HepG2 (cell line): ENCODE measurements around the gene TNFRSF6B. TPM values are rescaled to one million over a fixed set of nuclear protein-coding genes. Genes with fewer than 3 reads are reported as not detected.

Experiments
- EED ChIP-seq: sonication (generic); formaldehyde crosslinking; IDR thresholded peaks from 2 replicates; pipeline ENCODE4 v1.5.0; 2020; ENCODE audit warnings: mild to moderate bottlenecking, missing genetic modification reagents
- EHMT2 ChIP-seq: fragments of 200-600 bp; sonication (generic); IDR thresholded peaks from 2 replicates; pipeline ENCODE4 v1.7.0; 2017; ENCODE audit warnings: antibody characterized with exemption, low read depth, low read length, borderline replicate concordance
- FLYWCH1 ChIP-seq: sonication (generic); formaldehyde crosslinking; IDR thresholded peaks from 2 replicates; pipeline ENCODE4 v1.8.1; 2023; ENCODE audit warnings: mild to moderate bottlenecking, missing genetic modification reagents
- FOXO1 ChIP-seq: sonication (generic); formaldehyde crosslinking; IDR thresholded peaks from 2 replicates; pipeline ENCODE4 v1.4.0; 2020; ENCODE audit warnings: missing genetic modification reagents
- HES4 ChIP-seq: sonication (generic); formaldehyde crosslinking; IDR thresholded peaks from 2 replicates; pipeline ENCODE4 v1.9.0; 2021; ENCODE audit warnings: mild to moderate bottlenecking, missing genetic modification reagents, borderline replicate concordance
- HNF1A ChIP-seq, 2 experiments: sonication (generic) in 1 of 2; formaldehyde crosslinking in 1 of 2; IDR thresholded peaks; 2 replicates each; pipeline versions ENCODE4 v1.4.0 to v1.6.1; 2016 to 2020; ENCODE audit warnings: borderline replicate concordance in 1 of 2, low read depth in 1 of 2, mild to moderate bottlenecking in 1 of 2, missing genetic modification reagents in 1 of 2
- HOXA7 ChIP-seq: sonication (generic); formaldehyde crosslinking; IDR thresholded peaks from 2 replicates; pipeline ENCODE4 v1.8.1; 2022; ENCODE audit warnings: mild to moderate bottlenecking, missing genetic modification reagents, moderate library complexity
- KDM4B ChIP-seq: sonication (generic); formaldehyde crosslinking; IDR thresholded peaks from 2 replicates; pipeline ENCODE4 v1.4.0; 2020; ENCODE audit warnings: missing genetic modification reagents
- KDM6A ChIP-seq: IDR thresholded peaks from 2 replicates; pipeline ENCODE4 v1.6.1; 2016; ENCODE audit warnings: low read depth
- NFIC ChIP-seq: IDR thresholded peaks from 2 replicates; pipeline ENCODE4 v1.6.1; 2012; ENCODE audit warnings: mild to moderate bottlenecking, low read length, inconsistent platforms
- PITX1 ChIP-seq: sonication (generic); formaldehyde crosslinking; IDR thresholded peaks from 2 replicates; pipeline ENCODE4 v1.5.1; 2020; ENCODE audit warnings: mild to moderate bottlenecking, missing genetic modification reagents
- SMARCE1 ChIP-seq: fragments of 450-650 bp; IDR thresholded peaks from 2 replicates; pipeline ENCODE4 v1.6.1; 2017; ENCODE audit warnings: borderline replicate concordance
- TRIM22 ChIP-seq: fragments of 450-650 bp; IDR thresholded peaks from 2 replicates; pipeline ENCODE4 v1.6.1; 2017
- ZBTB10 ChIP-seq: sonication (generic); formaldehyde crosslinking; IDR thresholded peaks from 2 replicates; pipeline ENCODE4 v1.4.0; 2020; ENCODE audit warnings: missing genetic modification reagents, borderline replicate concordance
- ZFP1 ChIP-seq: IDR thresholded peaks from 2 replicates; pipeline ENCODE4 v1.6.1; 2016
- ZNF281 ChIP-seq: sonication (generic); formaldehyde crosslinking; IDR thresholded peaks from 2 replicates; pipeline ENCODE4 v1.4.0; 2020; ENCODE audit warnings: missing genetic modification reagents, borderline replicate concordance
- ZNF576 ChIP-seq: sonication (generic); formaldehyde crosslinking; IDR thresholded peaks from 2 replicates; pipeline ENCODE4 v1.4.0; 2020; ENCODE audit warnings: mild to moderate bottlenecking, missing genetic modification reagents
- polyA plus RNA-seq, 8 experiments: library from polyadenylated mRNA; depleted of rRNA in 3 of 8; stranded (reverse) in 7 of 8; unstranded in 1 of 8; fragments of >200 nt; fragmentation: Illumina TruSeq in 4 of 8; extraction: Trizol in 4 of 8; gene quantifications; 2 replicates each; pipeline versions ENCODE4 v1.2.1 to v1.2.3, GENCODE V29; 2011 to 2016; ENCODE audit warnings: low read depth in 4 of 8, missing spikeins in 1 of 8, mixed read lengths in 1 of 8; ENCODE audit not compliant: insufficient read depth in 1 of 8
- total RNA-seq, 5 experiments: library from RNA; depleted of rRNA; stranded (reverse); fragments of >200 nt; fragmentation: Illumina TruSeq; extraction: Trizol; gene quantifications; 2 replicates each; pipeline ENCODE4 v1.2.3, GENCODE V29; 2016; ENCODE audit warnings: low read depth in 1 of 5

TNFRSF6B gene
- total and polyA plus RNA-seq, 2 of the 13 experiments (the other 11 are each of a cell fraction or from before 2014, with no cell fraction given) = 0.24 TPM; not detected in 1

- TF ChIP-seq ZNF281 (CRISPR knock-in tag) = peak; percentile 91
- TF ChIP-seq HOXA7 (CRISPR knock-in tag) = 0 out of 2 replicates have a peak, but pooled peaks have one; percentile 92
- TF ChIP-seq ZBTB10 (CRISPR knock-in tag) = peak; percentile 91
- peak; percentile 100 for TF ChIP-seq KDM4B (CRISPR knock-in tag)
- TF ChIP-seq FLYWCH1 (CRISPR knock-in tag) = peak; percentile 97
- TF ChIP-seq FOXO1 = peak; percentile 95
- TF ChIP-seq EED = peak; percentile 82
- TF ChIP-seq SMARCE1 = no peak
- peak; percentile 76; the same call in 1 of the 2 replicates for TF ChIP-seq KDM6A
- peak; percentile 94 for TF ChIP-seq ZFP1 (CRISPR knock-in tag)
- TF ChIP-seq HES4 = peak; percentile 99
- no peak for TF ChIP-seq ZNF576 (CRISPR knock-in tag)
- peak; percentile 91 for TF ChIP-seq PITX1 (CRISPR knock-in tag)
- peak; percentile 86; the same call in 1 of the 2 replicates for TF ChIP-seq EHMT2
- TF ChIP-seq NFIC = no peak
- no peak for TF ChIP-seq TRIM22
- no peak for TF ChIP-seq HNF1A (IDR thresholded peaks at IDR 0.05; ENCODE audit: low read depth)
- peak; percentile 76 for TF ChIP-seq HNF1A (CRISPR knock-in tag; IDR thresholded peaks at IDR 0.05; ENCODE audit: borderline replicate concordance)
These were observed 43.1 kb upstream of the TNFRSF6B start, which contains the start of gene STMN3 (continued) for GRCh38 chr20:63653041-63653973.
